HEK293T (cell line): ENCODE data around the gene BCAT1.

ENCODE experiments used
- CTCF ChIA-PET: fragments of 350-600 bp; formaldehyde crosslinking; extraction: SDS; loops from one replicate; lab custom pipeline; 2021; ENCODE audit warnings: antibody characterized with exemption, inconsistent platforms; lab: Yijun Ruan, JAX
- POLR2A ChIA-PET: fragments of 350-600 bp; formaldehyde crosslinking; extraction: SDS; loops from one replicate; lab custom pipeline; 2020; ENCODE audit warnings: antibody characterized with exemption, inconsistent platforms; lab: Yijun Ruan, JAX
- DNase-seq: peaks from one replicate; pipeline ENCODE4 v3.0.0; 2012; ENCODE audit warnings: mixed read lengths; ENCODE audit errors: extremely low spot score
- ARNT ChIP-seq: fragments of 450-650 bp; IDR thresholded peaks from 2 replicates; pipeline ENCODE4 v1.6.1; 2017; ENCODE audit warnings: mild to moderate bottlenecking
- BHLHE40 ChIP-seq: fragments of 450-650 bp; IDR thresholded peaks from 2 replicates; pipeline ENCODE4 v1.6.1; 2016; ENCODE audit warnings: mild to moderate bottlenecking, moderate library complexity, borderline replicate concordance
- CTBP1 ChIP-seq: fragments of 450-650 bp; IDR thresholded peaks from 2 replicates; pipeline ENCODE4 v1.6.1; 2016; ENCODE audit warnings: borderline replicate concordance
- ELF4 ChIP-seq: fragments of 450-650 bp; IDR thresholded peaks from 2 replicates; pipeline ENCODE4 v1.6.1; 2017; ENCODE audit warnings: antibody characterized with exemption
- FOXA1 ChIP-seq: fragments of 450-650 bp; IDR thresholded peaks from 2 replicates; pipeline ENCODE4 v1.6.1; 2016; ENCODE audit warnings: mild to moderate bottlenecking
- FOXK2 ChIP-seq: fragments of 450-650 bp; IDR thresholded peaks from 2 replicates; pipeline ENCODE4 v1.6.1; 2016; ENCODE audit warnings: mild to moderate bottlenecking
- FOXM1 ChIP-seq: fragments of 450-650 bp; IDR thresholded peaks from 2 replicates; pipeline ENCODE4 v1.6.1; 2017; ENCODE audit warnings: mild to moderate bottlenecking, borderline replicate concordance
- HDGF ChIP-seq: fragments of 450-650 bp; IDR thresholded peaks from 2 replicates; pipeline ENCODE4 v1.6.1; 2017; ENCODE audit warnings: antibody characterized with exemption, borderline replicate concordance
- L3MBTL2 ChIP-seq: fragments of 450-650 bp; conservative IDR thresholded peaks from 2 replicates; pipeline ENCODE4 v1.6.1; 2016; ENCODE audit warnings: mild to moderate bottlenecking
- LEF1 ChIP-seq: fragments of 450-650 bp; IDR thresholded peaks from 2 replicates; pipeline ENCODE4 v1.6.1; 2017; ENCODE audit warnings: mild to moderate bottlenecking, borderline replicate concordance
- NFRKB ChIP-seq: fragments of 450-650 bp; IDR thresholded peaks from 2 replicates; pipeline ENCODE4 v1.6.1; 2016; ENCODE audit warnings: mild to moderate bottlenecking, moderate library complexity
- SP1 ChIP-seq: fragments of 450-650 bp; IDR thresholded peaks from 2 replicates; pipeline ENCODE4 v1.6.1; 2017
- SUZ12 ChIP-seq: fragments of 450-650 bp; IDR thresholded peaks from 2 replicates; pipeline ENCODE4 v1.6.1; 2016; ENCODE audit warnings: mild to moderate bottlenecking
- TARDBP ChIP-seq: fragments of 450-650 bp; IDR thresholded peaks from 2 replicates; pipeline ENCODE4 v1.6.1; 2016
- ZNF384 ChIP-seq: fragments of 450-650 bp; IDR thresholded peaks from 2 replicates; pipeline ENCODE4 v1.6.1; 2016
- TF ChIP-seq, protein P1 (sequence below): fragments of 450-650 bp; IDR thresholded peaks from 2 replicates; pipeline ENCODE4 v1.6.1; 2016

The BCAT1 gene

DNA sequence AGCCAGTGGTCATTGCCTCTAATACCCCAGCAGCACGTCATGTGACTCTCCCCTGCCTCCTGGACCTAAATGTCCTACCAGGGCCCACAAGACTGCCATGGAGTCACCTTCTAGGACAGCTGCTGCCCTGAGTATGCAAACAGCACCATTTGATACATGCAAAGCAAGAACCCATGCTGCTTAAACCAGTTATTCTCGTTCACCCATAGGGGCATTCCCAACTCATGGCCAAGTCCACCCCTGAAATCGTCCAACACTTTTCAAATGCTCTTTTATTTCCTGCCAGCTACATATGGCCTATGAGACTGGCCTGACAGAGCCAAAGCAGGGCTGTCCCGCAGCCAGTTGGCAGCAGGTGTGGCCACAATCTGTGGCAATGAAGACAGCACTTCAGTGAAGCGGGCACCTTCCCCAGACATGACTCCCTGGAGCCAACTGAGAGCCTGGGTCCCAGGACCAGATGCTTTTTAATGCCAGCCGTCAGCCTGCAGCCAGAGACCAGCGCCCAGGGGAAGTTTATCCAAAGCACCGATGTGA lies 99.9 kb downstream of the BCAT1 start:
- CTCF ChIA-PET: no interaction called here
- no peak for TF ChIP-seq CTBP1
- TF ChIP-seq FOXA1: no peak
- no peak for TF ChIP-seq FOXM1
- no peak for TF ChIP-seq TARDBP
- no peak for TF ChIP-seq LEF1
- no peak for TF ChIP-seq BHLHE40
- TF ChIP-seq ZNF384: no peak
- no peak for TF ChIP-seq HDGF
- TF ChIP-seq, protein P1, sequence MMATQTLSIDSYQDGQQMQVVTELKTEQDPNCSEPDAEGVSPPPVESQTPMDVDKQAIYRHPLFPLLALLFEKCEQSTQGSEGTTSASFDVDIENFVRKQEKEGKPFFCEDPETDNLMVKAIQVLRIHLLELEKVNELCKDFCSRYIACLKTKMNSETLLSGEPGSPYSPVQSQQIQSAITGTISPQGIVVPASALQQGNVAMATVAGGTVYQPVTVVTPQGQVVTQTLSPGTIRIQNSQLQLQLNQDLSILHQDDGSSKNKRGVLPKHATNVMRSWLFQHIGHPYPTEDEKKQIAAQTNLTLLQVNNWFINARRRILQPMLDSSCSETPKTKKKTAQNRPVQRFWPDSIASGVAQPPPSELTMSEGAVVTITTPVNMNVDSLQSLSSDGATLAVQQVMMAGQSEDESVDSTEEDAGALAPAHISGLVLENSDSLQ: no peak
- no peak for DNase-seq
- POLR2A ChIA-PET: no interaction called here

DNA sequence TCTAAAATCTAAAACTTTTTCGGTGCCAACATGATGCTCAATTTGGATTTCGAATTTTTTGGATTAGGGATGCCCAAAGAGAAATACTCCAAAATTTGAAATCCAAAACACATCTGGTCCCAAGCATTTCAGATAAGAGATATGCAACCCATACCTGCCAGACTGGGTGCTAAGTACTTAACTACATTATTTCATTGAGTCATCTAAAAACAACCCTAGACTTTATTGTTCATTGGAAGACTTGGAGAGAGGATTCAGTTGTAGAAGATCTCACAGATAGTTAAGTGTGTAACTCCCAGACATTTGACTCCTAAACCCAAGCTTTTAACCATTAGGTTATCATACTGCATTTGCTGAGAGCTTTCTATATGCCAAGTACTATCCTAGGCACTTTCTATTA lies 102.2 kb downstream of the BCAT1 start:
- POLR2A ChIA-PET: no interaction called here
- CTCF ChIA-PET: interaction anchor here (0.6 kb wide), 1 partner anchor 9 kb away, joined by 3 read pairs; no protein-coding TSS in a partner anchor
- no peak for TF ChIP-seq CTBP1
- no peak for TF ChIP-seq ZNF384
- TF ChIP-seq SUZ12: no peak
- TF ChIP-seq, protein P1: no peak
- no peak for TF ChIP-seq LEF1
- no peak for TF ChIP-seq TARDBP
- no peak for TF ChIP-seq FOXM1
- no peak for TF ChIP-seq SP1
- no peak for TF ChIP-seq L3MBTL2
- no peak for TF ChIP-seq ARNT
- no peak for TF ChIP-seq FOXA1
- TF ChIP-seq FOXK2: no peak
- no peak for TF ChIP-seq HDGF
- TF ChIP-seq ELF4: no peak
- TF ChIP-seq BHLHE40: no peak
- no peak for TF ChIP-seq NFRKB
- DNase-seq: no peak

DNA sequence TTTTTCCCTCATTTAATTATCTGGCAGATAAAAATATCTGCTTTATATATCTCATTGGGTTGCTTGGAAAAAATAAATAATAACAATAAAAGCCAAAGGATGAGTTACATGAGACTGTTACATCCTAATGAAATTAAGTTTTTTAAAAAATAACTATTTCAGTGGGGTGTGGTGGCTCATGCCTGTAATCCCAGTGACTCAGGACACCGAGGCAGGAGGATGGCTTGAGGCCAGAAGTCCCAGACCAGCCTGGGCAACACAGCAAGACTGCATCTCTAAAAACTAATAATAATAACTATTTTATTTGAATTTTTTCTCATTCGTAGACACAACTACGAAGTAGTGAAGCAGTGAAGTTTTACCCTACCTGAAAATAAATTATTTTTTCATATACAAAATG lies 103.3 kb downstream of the BCAT1 start:
- CTCF ChIA-PET: interaction anchor here (0.6 kb wide), 1 partner anchor 39 kb away, joined by 5 read pairs; no protein-coding TSS in a partner anchor
- TF ChIP-seq, protein P1: no peak
- TF ChIP-seq TARDBP (no peak), ZNF384 (no peak), L3MBTL2 (no peak), FOXM1 (no peak), SP1 (no peak), ARNT (no peak), HDGF (no peak), FOXA1 (no peak), BHLHE40 (no peak), ELF4 (no peak), LEF1 (no peak), FOXK2 (no peak), NFRKB (no peak), SUZ12 (no peak), CTBP1 (no peak)
- DNase-seq: no peak
- POLR2A ChIA-PET: no interaction called here

DNA sequence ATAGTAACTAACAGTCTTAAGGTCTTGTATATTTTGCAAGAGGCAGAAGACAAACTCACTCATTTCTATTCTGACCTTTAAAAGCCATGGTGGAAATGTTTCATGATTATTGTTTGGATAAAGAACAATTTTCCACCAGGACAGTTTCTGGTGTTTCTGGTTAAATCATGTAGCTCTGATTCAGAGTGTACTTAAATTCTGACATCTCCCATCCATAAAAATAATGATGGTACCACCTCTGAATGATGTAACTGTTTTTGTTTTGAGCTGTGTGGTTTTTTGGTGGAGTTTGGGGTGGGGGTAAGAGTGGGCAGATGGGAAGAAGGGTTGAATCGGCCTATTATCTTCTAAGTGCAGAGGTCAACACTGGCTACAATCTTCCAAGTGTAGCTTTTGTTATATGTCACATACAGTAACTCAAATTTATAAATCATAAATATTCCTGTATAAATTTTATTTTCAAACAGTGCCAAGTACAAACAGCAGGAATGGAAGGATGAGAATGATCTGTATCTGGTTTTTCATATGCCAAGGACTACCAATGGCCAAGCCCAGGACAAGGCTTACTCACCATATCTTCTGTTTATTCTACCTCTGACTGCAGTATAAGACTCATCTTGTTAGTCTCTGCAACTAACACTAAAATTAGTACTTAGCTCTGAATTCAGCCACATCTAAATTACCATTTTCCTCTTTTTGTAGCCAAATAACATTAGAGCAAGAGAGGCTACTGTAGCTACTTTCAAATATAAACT lies 108.7 kb downstream of the BCAT1 start:
- CTCF ChIA-PET: interaction anchor here (0.5 kb wide), 1 partner anchor 56 kb away, joined by 3 read pairs; no protein-coding TSS in a partner anchor
- no peak for DNase-seq
- no peak for TF ChIP-seq BHLHE40
- no peak for TF ChIP-seq NFRKB
- TF ChIP-seq FOXK2: no peak
- TF ChIP-seq TARDBP: no peak
- TF ChIP-seq LEF1: no peak
- TF ChIP-seq CTBP1: no peak
- TF ChIP-seq ARNT: no peak
- TF ChIP-seq, protein P1: no peak
- no peak for TF ChIP-seq ELF4
- TF ChIP-seq FOXM1: no peak
- no peak for TF ChIP-seq SP1
- no peak for TF ChIP-seq SUZ12
- no peak for TF ChIP-seq ZNF384
- no peak for TF ChIP-seq FOXA1
- TF ChIP-seq L3MBTL2: no peak
- no peak for TF ChIP-seq HDGF
- POLR2A ChIA-PET: no interaction called here
